DMS79 (cell line): ENCODE measurements around the gene RSPO1.
"Not testable (repeated sequence)": the region's sequence is repeated elsewhere in the genome, so short reads cannot be mapped to it uniquely, and the experiment has no call there.

Experiments
- DNase-seq: peaks from one replicate; lab custom pipeline; 2025; lab: John Stamatoyannopoulos, UW

The RSPO1 gene, protein sequence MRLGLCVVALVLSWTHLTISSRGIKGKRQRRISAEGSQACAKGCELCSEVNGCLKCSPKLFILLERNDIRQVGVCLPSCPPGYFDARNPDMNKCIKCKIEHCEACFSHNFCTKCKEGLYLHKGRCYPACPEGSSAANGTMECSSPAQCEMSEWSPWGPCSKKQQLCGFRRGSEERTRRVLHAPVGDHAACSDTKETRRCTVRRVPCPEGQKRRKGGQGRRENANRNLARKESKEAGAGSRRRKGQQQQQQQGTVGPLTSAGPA

DNA sequence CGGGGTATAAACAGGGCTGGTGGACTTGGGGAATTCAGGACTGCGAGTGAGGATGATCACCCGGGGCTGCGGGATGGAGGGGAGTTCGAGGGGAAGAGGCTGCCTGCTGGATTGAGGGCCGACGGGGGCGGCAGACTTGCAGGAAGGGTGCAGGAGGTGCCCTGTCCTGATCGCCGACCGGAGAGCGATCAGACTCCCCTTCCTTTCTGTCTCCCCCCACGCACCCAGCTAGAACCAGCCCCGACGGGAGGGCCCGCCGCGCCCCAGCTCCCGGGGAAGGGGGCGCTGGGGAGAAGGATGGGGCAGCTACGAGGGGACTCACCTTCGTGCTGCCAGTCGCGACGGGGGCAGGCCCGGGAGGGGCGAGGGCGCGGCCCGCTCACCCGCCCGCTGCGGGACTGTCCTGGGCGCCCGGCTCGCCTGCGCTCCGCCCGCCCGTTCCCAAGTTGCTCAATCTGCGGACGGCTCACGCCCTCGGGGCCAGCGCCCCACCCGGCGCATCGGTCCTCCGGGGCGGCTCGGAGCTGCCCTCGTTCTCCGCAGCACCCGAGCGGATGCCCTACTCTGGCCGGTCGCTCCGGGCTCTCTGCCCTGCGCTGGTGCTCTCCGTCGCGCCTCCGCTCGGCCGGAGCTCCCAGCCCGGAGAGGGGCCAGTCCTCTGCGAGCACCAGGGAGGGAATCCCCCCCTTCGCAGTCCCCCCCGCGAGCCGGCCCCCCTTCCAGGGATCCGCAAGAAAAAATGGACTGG lies at the start of gene RSPO1:
TSS of gene RSPO1 (minus strand) at position 649 of the 748 bp plus-strand sequence. CDS start 5,231 bp downstream, outside the sequence.
- peak; percentile 10 for DNase-seq

DNA sequence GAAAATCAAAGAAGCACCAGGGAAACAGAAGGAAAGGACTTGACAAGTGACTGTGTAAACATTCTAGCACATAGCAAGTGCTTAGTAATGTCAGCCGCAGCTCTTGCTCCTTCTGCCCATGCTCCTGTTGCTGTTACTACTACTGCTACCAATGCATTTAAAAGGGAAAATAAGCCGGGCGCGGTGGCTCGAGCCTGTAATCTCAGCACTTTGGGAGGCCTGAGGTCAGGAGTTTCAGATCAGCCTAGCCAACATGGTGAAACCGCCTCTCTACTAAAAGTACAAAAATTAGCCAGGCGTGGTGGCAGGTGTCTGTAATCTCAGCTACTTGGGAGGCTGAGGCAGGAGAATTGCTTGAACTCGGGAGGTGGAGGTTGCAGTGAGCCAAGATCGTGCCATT lies 49.5 kb upstream of the RSPO1 start:
- DNase-seq: not testable (repeated sequence)

DNA sequence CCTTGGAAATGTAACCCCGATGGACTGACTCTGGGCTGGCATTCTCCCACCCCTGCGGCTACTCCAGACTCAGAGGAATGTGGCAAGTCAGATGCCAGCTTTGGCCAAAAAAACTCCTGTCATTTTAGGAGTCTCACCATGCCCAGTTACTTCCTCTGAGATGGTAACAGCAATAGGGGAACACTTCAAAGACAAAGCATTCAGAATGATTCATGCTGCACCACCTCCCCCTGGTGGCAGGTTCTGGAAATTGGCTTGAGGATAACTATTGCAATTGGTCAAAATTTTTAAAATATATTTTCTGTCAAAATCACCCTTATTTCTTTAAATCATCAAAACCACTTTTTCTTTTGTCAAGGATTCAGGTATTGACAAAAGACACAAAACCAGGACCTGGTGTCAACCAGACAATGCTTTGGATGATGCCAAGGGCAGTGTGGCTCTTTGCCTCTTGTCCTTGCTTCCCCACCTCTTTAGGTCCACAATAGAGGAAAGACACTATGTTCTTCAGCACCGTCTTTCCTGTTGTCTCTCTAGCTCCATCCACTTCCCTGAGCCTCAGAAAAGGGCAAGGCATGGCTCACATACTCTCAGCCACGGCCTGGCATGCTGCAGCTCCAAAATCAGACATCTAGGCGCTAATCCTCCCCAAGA lies 47.8 kb upstream of the RSPO1 start:
- peak; percentile 50 for DNase-seq

DNA sequence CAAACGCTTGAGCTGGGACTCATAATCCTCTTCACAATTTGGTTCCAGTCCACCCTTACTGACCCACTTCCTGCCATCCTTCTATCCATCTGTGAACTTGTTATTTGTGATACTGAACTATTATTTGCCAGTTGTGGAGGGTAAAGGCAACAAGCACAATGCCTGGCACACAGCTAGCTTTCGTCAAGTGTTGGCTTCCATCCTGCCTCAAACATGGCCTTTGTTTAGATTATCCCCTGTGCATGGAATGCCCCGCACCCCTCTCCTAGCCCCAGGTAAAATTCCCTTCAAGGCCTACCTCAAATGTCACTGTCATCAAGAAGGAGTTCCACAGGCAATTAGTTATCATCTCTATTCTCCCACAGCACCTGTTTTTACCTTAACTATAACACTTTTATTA lies 46.2 kb upstream of the RSPO1 start:
- no peak for DNase-seq

DNA sequence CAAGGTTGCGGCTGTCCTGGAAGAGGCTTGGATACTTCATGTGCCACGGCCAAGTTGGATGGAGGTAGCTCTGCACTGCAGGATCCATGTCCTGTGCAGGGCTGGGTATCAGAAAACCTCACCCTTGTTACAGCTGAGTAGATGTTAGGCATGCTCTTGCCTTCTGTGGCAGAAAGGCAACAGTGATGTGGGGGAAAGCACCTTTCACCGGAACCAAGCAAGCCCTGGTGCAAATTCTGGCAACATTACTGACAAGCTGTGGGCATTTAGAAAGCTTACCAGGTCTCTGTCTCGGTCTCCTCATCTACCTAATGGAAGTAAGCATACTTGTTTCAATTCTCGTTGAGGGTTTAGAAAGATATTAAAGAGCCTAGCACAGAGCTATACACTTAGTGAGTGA lies 43.1 kb upstream of the RSPO1 start:
- no peak for DNase-seq

DNA sequence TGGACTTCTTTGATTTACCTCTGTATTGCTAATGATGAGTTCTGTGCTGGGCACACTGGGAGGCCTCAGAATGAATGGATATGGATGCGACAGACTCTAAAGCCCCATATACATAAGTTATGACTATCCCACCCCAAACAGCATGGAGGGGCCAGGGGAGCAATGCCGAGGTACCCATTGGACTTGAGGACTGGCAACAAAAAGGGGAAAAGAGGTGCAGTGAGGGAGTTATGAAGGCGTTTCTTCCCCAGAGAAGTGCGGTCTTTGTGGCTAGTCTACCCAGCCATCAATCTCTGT lies 42.4 kb upstream of the RSPO1 start:
- no peak for DNase-seq

DNA sequence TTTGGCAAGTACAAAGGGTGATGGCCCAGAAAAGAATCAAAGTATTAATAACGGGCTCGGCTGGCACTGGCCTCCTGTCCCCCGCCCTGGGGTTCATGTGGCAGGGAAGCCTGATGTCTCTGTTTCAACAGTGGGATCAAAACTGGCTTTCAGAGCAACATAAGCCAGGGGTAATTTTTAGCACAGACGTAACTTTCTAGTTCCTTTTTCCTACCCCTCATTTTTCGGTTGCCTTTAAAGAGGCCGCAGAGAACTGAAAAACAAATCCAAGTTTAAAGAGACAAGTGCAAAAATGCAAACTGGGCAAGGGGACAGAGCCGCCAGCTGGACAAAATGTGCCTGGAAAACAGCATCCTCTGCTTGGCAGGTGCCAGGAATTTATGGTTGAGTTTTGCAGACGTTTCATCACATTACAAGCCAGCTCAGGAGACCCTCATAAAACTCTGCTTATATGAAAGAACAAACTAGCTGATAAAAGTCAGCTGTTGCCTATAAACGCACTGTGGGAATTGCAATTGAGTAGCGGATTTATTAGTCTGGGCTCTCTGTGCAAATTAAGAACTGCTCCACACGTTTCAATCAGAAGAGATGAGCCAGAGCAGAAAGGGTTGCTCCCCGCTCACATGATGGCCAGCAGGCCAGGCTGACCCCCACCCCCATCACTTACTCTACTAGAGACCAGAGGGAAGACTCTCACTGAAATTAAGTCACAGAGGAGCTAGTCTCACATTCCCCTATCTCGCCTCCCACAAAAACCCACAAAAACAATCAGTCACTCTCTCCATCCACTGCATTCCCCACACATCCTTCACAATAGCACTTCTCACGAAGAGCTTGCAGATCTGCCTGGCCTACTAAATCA lies 41.8 kb upstream of the RSPO1 start:
- no peak for DNase-seq

DNA sequence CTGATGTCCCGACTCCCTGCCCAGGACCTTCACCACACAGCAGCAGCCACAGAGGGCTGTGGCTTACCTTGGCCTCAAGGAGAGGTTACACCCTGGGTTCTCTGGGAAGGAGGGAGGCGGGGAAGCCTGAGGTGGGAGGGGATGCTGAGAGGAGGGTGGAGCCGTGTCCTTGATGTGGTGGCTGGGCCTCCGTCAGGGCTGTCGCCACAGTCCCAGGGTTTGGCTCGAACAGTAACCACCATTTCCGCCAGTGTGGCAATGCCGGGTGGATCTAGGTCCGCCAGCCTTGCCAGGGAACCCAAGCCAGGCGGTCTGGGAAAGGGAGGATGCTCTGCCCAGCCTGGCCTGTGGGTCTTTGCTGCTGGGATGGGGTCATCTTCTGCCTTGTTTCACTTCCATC lies 39.2 kb upstream of the RSPO1 start:
- no peak for DNase-seq

DNA sequence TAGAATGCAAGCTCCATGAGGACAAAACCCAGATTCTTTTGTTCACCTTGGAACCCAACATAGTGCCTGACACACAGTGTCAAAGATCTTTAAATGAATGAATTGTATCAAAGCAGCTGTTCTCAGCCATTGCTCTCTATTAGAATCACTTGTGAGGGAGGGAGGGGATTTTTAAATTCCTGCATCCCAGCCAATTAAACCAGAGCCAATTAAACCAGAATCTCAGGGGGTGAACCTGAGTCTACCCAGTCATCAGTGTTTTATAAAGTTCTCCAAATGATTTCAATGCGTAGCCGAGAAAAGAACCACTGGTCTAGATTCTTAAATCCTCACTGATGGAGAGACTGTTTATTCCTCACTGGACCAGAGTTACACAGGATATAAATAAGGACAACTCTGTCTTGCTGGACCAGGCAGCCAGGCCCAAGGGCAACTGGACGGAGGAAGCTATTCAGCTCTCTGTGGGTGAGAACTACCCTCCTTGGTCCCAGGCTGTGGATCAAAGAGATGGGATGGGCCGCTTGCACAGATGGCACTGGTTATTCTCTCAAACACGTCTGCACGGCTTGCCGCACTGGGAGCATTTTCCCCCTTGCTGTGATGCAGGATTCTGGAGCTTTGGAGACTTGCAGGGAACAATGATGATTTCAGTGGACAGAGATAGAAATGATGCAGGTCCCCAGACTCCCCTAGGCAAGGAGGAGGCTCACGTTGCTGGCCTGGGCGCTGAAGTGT lies 37.6 kb upstream of the RSPO1 start:
- no peak for DNase-seq

DNA sequence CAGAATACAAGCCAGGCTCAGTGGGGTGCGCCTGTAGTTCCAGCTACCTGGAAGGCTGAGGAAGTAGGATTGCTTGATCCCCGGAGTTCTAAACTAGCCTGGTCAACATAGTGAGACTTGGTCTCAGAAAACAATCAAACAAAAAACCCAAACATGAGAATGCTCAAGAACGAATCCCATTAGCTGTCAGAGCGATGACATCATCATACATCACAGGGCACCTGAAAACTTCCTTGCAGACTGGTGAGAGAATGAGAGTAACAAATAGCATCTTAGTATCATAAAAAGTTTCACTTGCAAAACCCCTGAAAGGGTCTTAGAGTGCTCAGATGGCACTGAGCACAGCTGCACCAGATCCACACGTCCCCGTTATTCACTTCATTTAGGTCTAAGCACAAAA lies 36.6 kb upstream of the RSPO1 start:
- DNase-seq: no peak

DNA sequence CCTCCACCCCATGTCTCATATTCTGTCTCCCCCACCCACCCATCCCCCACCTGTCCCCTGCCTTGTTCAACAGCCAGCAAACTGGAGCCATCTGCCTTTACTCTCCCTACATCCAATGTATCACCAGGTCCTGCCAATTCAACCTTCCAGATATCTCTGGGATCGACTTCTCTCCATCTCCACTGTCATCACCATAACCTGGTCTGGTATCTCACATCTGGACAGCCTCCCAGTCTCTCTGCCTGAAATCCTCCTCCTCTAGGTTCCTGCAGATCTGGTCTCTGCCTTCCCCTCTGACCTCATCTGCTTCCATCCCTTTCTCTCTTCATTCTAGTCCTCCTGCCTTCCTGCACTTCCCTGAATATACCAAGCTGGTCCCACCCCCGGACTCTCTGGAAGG lies 35.4 kb upstream of the RSPO1 start:
- no peak for DNase-seq

DNA sequence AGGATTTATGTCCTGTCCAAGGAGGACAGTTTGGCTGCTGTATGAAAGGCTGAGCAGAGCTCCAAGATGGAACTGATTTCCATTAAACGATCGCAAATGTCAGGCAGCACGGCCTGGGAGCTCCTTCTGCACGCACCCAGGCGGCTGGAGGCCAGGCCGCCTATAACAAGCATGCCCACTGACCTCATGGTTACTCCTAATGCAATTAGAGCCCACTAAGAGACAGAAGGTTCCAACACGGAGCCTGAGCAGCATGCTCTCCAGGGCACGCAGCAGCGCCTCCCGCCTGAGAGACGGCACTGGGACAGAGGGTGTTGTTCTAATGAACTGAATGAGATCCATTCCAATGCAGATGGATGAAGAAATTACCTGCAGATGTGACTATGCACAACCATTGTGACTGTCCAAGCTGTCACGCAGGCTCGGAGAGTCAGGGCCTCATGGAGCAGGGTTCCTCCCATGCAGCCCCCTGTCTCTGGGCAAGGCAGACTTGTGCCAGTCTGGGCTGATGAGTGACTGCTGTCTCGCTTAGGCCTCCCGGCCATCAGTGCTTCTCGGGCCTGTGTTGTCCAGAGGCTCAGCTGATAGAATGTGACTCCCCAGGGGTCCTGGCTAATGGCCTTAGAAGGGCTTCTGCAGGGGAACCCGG lies 32.5 kb upstream of the RSPO1 start:
- DNase-seq: no peak

DNA sequence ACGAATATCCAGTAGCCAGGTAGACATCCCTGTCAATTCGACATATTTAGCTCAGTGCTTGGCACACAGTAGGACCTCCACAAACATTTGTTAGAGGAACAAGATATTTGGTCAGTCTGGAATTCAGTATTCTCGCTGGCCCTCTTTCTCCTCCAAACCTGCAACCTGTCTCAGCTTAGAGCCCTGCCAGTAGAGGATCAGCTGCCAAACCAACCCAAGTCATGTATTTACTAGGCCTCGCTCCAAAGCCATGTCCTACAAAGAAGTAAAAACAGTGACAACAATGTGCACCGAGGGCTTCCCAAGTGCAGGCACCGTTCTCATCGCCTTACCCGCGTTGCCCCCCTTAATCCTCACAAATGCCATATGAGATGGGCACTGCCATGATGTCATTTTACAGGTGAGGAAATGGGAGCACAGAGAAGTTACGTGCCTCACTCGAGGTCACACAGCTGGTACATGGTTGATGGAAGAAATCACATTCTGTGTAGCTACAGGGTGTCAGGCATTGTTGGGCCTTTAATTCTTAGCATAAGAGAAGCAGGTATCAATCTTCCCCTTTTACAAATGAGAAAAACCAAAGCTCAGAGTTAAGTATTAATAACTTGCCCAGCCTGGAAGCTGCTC lies 31.7 kb upstream of the RSPO1 start:
- no peak for DNase-seq

DNA sequence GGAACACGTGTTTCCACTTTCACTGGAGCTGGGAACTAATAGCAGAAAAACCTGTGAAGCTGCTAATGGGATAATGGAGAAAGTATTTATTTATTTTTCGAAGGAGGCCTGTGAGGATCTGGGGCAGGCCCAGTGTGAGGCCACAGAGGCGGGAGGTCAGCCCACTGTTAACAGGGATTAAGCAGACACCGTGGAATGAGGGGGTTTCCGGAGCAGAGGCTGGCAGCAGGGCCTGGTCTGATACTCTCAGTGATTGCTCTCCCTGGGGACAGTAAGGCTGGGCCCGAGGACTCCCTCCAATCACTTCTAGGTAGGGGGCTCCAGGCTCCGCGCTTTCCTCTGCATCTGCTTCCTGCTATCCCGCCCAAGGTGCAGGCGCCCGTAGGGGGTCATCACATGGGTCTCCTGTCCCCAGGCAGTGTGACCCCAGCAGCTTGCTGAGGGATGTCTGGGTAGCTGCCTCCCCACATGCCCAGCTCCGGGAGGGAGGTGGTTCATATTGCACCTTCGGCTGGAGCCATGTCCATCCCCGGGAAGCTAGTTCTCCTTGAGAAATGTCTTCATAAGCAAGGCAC lies 28.8 kb upstream of the RSPO1 start:
- no peak for DNase-seq

DNA sequence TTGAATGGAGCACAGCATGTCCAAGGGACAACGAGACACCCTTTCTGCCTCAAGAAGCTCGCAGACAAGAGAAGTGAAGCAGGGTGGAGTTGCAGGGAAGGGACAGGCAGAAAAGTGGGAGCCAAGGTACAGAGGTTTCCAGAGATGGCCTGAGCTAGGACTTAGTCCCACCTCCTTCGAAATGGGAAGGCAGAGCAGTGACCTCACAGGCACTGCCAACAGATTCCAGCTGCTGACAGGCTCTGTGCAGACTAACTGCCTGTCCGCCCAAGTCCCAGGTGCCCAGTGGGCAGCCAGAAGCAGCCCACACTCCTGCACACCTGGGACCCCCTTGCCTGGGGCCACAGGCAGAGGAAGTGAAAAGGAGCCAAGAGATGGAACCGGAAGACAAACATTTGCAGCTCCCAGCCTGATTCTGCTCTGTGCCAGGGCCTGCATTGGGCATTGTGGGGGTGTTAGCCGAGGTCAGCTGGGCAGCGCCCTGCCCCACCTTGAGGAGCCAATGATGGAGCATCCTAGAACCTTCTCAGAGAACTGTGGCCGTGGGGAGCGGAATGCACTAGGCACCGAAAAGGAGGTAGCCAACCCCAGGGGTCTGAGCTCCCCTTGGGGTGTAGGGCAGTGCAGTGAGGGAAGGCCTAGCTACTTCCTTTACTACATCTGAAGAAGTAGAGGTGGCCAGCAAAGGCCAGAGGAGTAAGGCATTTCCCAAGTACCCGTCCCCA lies 27.5 kb upstream of the RSPO1 start:
- DNase-seq: no peak

DNA sequence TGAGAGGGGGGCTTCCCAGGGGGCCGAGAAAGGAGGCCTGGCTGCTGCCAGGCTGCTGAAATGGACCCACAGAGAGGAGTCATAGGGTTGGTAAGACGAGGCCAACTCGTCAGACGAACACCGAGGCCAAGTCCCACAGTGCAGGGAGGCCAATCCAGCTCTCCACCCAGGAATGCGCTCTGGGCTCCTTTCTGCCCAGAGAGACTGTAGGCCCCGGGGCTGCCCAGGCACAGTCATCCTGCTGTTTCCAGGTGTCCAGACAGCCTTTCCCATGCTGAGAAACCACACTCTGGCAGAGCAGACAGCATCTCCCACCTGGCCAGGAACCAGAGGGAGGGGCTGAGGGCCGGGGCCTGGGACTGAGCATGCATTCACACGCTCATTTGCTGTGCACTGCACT lies 26.7 kb upstream of the RSPO1 start:
- no peak for DNase-seq

DNA sequence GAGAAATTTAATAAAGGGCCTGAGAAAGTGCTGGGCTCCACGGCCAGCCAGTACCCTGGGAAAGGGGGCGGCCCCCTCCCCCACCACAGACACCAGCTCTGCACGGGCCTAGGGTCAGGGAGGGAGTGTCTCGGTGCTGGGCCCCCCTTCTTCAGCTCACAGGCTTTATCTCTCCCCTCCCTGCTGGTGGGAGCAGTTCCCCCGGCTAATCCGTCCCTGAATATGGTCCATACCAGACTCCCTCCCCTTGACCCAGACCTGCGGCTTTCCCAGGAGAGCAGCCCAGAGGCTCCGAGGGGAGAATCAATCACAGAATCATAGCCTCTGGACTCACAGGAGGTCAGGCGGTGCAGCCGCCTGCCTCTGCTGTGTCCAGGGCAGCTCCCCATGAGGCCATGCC lies 26.0 kb upstream of the RSPO1 start:
- no peak for DNase-seq

DNA sequence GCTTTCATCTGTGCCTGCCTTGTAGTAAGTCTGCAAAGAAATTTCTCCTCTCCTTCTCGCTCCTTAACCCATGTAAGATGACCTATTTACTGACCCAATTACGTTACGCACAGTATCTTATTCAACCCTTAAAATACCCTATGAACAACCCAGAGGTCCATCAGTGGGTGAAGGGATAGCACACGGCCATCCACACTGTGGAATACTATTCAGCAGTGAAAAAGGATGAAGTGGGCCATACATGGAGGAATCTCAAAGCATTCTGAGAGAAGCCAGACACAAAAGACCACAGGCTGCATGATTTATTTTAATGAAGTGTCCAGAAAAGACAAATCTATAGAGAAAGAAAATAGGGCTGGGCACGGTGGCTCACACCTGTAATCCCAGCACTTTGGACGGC lies 23.8 kb upstream of the RSPO1 start:
- no peak for DNase-seq

DNA sequence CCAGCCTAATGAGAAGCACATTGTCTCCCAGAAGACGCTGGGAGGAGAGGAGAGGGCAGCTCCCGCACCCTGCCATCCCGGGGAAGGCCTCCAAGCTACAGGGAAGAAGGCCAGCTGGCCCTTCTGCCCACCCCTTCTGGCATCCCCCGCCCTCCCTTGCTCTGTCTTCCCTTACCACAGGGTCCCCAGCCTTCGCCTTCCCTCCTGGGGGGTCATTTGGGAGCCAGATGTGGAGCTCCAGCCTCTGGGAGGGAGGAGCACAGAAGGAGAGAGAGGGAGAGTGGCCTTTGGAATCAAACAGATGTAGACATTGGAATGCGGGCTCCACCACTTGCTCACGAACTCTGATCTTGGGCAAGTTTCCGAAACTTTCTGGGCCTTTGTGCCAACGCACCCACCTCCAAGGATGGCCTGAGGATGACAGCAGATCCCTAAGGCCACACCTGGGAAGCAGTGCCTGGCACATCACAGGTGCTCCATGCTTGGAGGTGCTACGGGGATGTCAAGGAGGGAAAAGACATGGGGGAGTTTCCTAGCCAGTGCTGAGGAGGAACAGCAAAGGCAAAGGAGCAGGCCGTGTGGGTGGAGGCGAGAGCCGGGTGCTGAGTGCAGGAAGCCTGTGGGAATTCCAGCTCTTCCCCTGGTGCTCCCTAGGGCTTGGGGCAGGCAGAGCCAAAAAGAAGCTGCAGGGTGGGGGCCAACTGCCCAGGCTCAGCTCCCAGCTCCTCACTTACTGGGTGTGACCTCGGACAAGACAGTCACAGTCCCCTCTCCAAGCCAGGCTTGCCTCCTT lies 23.1 kb upstream of the RSPO1 start:
- DNase-seq: no peak
